Endothelial cell of umbilical vein (primary cell): ENCODE results near the gene SEMA3G. TPM values are rescaled to one million over a fixed set of nuclear protein-coding genes. Genes with fewer than 3 reads are reported as not detected.
A peak's percentile ranks its signal among the peaks of the same experiment; 100 is the strongest.

Experiments used
- BruUV-seq: library from RNA; stranded (reverse); fragments of 400-500 nt; replicated peaks from 2 replicates; lab custom pipeline; 2021; lab: Mats Ljungman, UMichigan
- CTCF ChIA-PET: fragments of 300-600, 350-600 bp; sonication (Branson Sonifier 250); formaldehyde crosslinking; loops from one replicate; lab custom pipeline; 2021; ENCODE audit warnings: antibody characterized with exemption, inconsistent platforms; lab: Charles Lee
- POLR2A ChIA-PET: fragments of 300-600, 350-600 bp; sonication (Branson Sonifier 250); formaldehyde crosslinking; loops from one replicate; lab custom pipeline; 2021; ENCODE audit warnings: antibody characterized with exemption, inconsistent platforms; lab: Charles Lee
- DNase-seq: peaks from one replicate; pipeline ENCODE4 v3.0.0-alpha.2; 2011; ENCODE audit warnings: low read depth, low spot score
- FAIRE-seq: peaks from 2 replicates; lab custom pipeline; 2011; peaks lifted over from hg19 to GRCh38; lab: Jason Lieb, UNC
- H2AFZ ChIP-seq: 2 replicates; pipeline ENCODE4 v1.6.0; 2012; ENCODE audit warnings: low read depth, low read length, control low read depth, inconsistent platforms
- H3K27ac ChIP-seq: 2 replicates; pipeline ENCODE4 v1.5.1; 2011; ENCODE audit warnings: low read depth, mild to moderate bottlenecking, control low read depth, low read length, moderate library complexity; ENCODE audit not compliant: insufficient read depth
- H3K27me3 ChIP-seq, 2 experiments: 2 replicates each; pipeline versions ENCODE4 v1.6.0 to v1.6.1; 2011; ENCODE audit warnings: low read length in 2 of 2, mixed read lengths in 1 of 2; ENCODE audit not compliant: control insufficient read depth in 2 of 2, insufficient read depth in 2 of 2
- H3K36me3 ChIP-seq, 2 experiments: 2 replicates in 1 of 2; 3 replicates in 1 of 2; pipeline ENCODE4 v1.5.1; 2011; ENCODE audit warnings: low read length in 2 of 2, mild to moderate bottlenecking in 1 of 2, moderate library complexity in 1 of 2; ENCODE audit not compliant: control insufficient read depth in 2 of 2, insufficient read depth in 2 of 2; ENCODE audit errors: extremely low read depth in 1 of 2
- H3K4me1 ChIP-seq: 3 replicates; pipeline ENCODE4 v1.5.1; 2011; ENCODE audit warnings: mild to moderate bottlenecking, low read length; ENCODE audit not compliant: control insufficient read depth, insufficient read depth; ENCODE audit errors: extremely low read depth
- H3K4me2 ChIP-seq: 2 replicates; pipeline ENCODE4 v1.6.1; 2011; ENCODE audit warnings: low read length, control low read depth, mixed read lengths; ENCODE audit not compliant: insufficient read depth
- H3K4me3 ChIP-seq, 3 experiments: fragments of 200-600 bp in 1 of 3; sonication (generic), shearing (Covaris generic) in 1 of 3; replicated peaks in 1 of 3; 2 replicates each; pipeline ENCODE4 v1.5.1; 2011 to 2016; ENCODE audit warnings: control low read depth in 3 of 3, low read length in 3 of 3, mild to moderate bottlenecking in 2 of 3, inconsistent platforms in 1 of 3, low read depth in 1 of 3, moderate library complexity in 1 of 3; ENCODE audit not compliant: insufficient read depth in 1 of 3
- H3K79me2 ChIP-seq: 2 replicates; pipeline ENCODE4 v1.6.0; 2012; ENCODE audit warnings: low read length, inconsistent platforms; ENCODE audit not compliant: control insufficient read depth, insufficient read depth
- H3K9ac ChIP-seq: replicated peaks from 2 replicates; pipeline ENCODE3; 2011; ENCODE audit warnings: low read length, control low read depth; ENCODE audit not compliant: insufficient read depth; ENCODE audit errors: extremely low read depth
- H3K9me1 ChIP-seq: replicated peaks from 3 replicates; pipeline ENCODE4 v1.6.0; 2011; ENCODE audit warnings: mild to moderate bottlenecking, low read length; ENCODE audit not compliant: control insufficient read depth, insufficient read depth; ENCODE audit errors: extremely low read depth
- H3K9me3 ChIP-seq: replicated peaks from 2 replicates; pipeline ENCODE4 v1.5.1; 2012; ENCODE audit warnings: low read length, inconsistent platforms; ENCODE audit not compliant: control insufficient read depth, insufficient read depth
- H4K20me1 ChIP-seq: replicated peaks from 2 replicates; pipeline ENCODE3; 2011; ENCODE audit warnings: mild to moderate bottlenecking, low read length; ENCODE audit not compliant: control insufficient read depth, insufficient read depth; ENCODE audit errors: extremely low read depth
- CTCF ChIP-seq, 2 donors: IDR thresholded peaks; 1 replicate in 1 of 2; 2 replicates in 1 of 2; pipeline ENCODE4 v1.5.1; 2011; ENCODE audit warnings: low read length in 2 of 2, mild to moderate bottlenecking in 2 of 2, moderate library complexity in 2 of 2, control low read depth in 1 of 2, inconsistent platforms in 1 of 2, low read depth in 1 of 2; ENCODE audit not compliant: insufficient read depth in 1 of 2; ENCODE audit errors: extremely low read depth in 1 of 2
- EZH2 ChIP-seq: IDR thresholded peaks from 2 replicates; pipeline ENCODE4 v1.6.1; 2012; ENCODE audit warnings: borderline replicate concordance, low read depth, mild to moderate bottlenecking, moderate library complexity, low read length, inconsistent platforms; ENCODE audit not compliant: severe bottlenecking
- GATA2 ChIP-seq: IDR thresholded peaks from 2 replicates; pipeline ENCODE4 v1.7.0; 2011; ENCODE audit warnings: low read depth, mild to moderate bottlenecking, moderate library complexity, mixed read lengths, low read length; ENCODE audit not compliant: insufficient read length, insufficient read depth
- POLR2AphosphoS5 ChIP-seq: IDR thresholded peaks from 2 replicates; pipeline ENCODE4 v1.6.1; 2012; ENCODE audit warnings: low read depth, mild to moderate bottlenecking, control low read depth, low read length, moderate library complexity; ENCODE audit not compliant: insufficient read depth
- dilution Hi-C: fragments of 300-500 bp; cut with MboI; formaldehyde crosslinking; loops from one replicate; pipeline ENCODE4 v1.15.0; 2019; ENCODE audit warnings: low sequenced_read_pairs; ENCODE audit not compliant: extremely low pct_ligation_motif_present
- intact Hi-C: fragments of 100-400 bp; cut with micrococcal nuclease; formaldehyde crosslinking; loops from one replicate; pipeline ENCODE4 v1.10.0; 2022
- polyA plus RNA-seq, 4 experiments: library from polyadenylated mRNA; depleted of rRNA in 3 of 4; stranded (reverse) in 3 of 4; unstranded in 1 of 4; fragments of >200 nt; gene quantifications; 2 replicates each; pipeline versions ENCODE4 v1.2.1 to v1.2.3, GENCODE V29; 2011 to 2012; ENCODE audit warnings: missing spikeins in 1 of 4
- total RNA-seq: library from RNA; stranded (reverse); gene quantifications from 2 replicates; pipeline ENCODE4 v1.2.3, GENCODE V29; 2021

Gene SEMA3G
- total and polyA plus RNA-seq, 2 donors (not counting 3 experiments of a cell fraction or from before 2014, with no cell fraction given): 22.6 to 27.9 TPM

- dilution Hi-C loops (no loop called here), intact Hi-C loops (loop anchor here (1.0 to 5.0 kb wide), 4 partner anchors 16 to 254 kb away; partner anchors contain the start of gene STAB1)
- H3K79me2 ChIP-seq: no peaks in the 10 kb centered on the region
- no peaks in the 10 kb centered on the region for H3K27me3 ChIP-seq
- no peaks in the 10 kb centered on the region for H3K9me3 ChIP-seq
- no peaks in the 10 kb centered on the region for H3K36me3 ChIP-seq
- FAIRE-seq (peak; percentile 99), DNase-seq (peak; percentile 85)
- peaks cover 25% of the 10 kb centered on the region for H3K4me1 ChIP-seq
- TF ChIP-seq POLR2AphosphoS5 (no peak), CTCF (IDR thresholded peaks at IDR 0.05; ENCODE audit: extremely low read depth in 1 of 2, insufficient read depth in 1 of 2, low read depth in 1 of 2, low read length in 2 of 2) (peak; percentile 70 to 79), GATA2 (no peak), EZH2 (no peak)
- ChIA-PET POLR2A (no interaction called here), CTCF (interaction anchor here (0.5 to 10.2 kb wide), 13 partner anchors 10 to 208 kb away, joined by 3 to 243 read pairs (median 4); partner anchors contain the start of genes SEMA3G and TWF2)
- H3K9ac ChIP-seq: peak overlapping the region; percentile 64
- no peak overlapping the region for H3K4me2 ChIP-seq
- H3K4me3 ChIP-seq: no peak overlapping the region
- H3K27ac ChIP-seq: peak overlapping the region; percentile 96
- no peak overlapping the region for H2AFZ ChIP-seq
- H4K20me1 ChIP-seq: no peaks in the 10 kb centered on the region
- H3K9me1 ChIP-seq: no peaks in the 10 kb centered on the region
- no TSS peak for BruUV-seq
These were observed 16.5 kb downstream of the SEMA3G start for GRCh38 chr3:52428151-52429005.
